Measurements from ENCODE around the gene ECT2.
A peak's percentile ranks its signal among the peaks of the same experiment; 100 is the strongest.
"Not testable (repeated sequence)": the region's sequence is repeated elsewhere in the genome, so short reads cannot be mapped to it uniquely, and the experiment has no call there.

The ECT2 gene, protein sequence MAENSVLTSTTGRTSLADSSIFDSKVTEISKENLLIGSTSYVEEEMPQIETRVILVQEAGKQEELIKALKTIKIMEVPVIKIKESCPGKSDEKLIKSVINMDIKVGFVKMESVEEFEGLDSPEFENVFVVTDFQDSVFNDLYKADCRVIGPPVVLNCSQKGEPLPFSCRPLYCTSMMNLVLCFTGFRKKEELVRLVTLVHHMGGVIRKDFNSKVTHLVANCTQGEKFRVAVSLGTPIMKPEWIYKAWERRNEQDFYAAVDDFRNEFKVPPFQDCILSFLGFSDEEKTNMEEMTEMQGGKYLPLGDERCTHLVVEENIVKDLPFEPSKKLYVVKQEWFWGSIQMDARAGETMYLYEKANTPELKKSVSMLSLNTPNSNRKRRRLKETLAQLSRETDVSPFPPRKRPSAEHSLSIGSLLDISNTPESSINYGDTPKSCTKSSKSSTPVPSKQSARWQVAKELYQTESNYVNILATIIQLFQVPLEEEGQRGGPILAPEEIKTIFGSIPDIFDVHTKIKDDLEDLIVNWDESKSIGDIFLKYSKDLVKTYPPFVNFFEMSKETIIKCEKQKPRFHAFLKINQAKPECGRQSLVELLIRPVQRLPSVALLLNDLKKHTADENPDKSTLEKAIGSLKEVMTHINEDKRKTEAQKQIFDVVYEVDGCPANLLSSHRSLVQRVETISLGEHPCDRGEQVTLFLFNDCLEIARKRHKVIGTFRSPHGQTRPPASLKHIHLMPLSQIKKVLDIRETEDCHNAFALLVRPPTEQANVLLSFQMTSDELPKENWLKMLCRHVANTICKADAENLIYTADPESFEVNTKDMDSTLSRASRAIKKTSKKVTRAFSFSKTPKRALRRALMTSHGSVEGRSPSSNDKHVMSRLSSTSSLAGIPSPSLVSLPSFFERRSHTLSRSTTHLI

DNA sequence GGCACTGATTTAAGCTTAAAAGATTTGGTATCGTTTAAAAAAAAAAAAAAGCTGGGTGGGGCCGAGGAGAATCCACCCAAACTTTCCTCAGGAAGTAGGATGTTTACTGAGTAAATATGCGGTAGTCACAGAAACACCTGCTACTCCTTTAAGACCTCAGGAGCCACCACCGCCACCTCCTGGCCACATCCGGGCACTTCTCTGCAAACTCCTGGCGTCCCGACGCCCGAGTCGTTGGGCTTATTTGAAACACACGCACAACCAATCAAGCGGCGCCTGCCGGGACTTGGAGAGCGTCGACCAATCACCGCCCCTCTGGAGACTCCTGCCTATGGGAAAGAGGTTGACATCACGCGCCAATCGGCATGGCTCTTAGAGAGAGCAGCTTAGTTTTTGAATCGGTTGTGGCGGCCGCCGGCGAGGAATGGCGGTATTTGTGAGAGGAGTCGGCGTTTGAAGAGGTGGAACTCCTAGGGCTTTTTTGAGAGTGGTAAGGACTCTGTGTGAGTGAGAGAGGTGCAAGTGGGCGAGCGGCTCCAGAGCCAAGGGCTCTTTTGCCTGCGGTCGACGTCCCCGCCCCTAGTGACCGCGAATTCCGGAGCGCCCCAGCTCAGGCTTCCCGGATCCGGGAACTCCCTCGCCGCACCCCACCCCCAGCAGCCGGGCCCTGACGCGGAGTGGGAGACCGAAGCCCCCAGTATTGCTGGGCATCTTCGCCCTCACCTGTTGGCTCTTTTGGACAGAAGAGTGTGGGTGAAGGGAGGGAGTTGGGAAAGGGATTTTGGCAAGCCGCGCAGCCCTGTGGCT is at the start of gene ECT2:
Gene ECT2, plus strand, starts transcription at position 359 of the 807 bp plus-strand sequence. CDS start 3,805 bp downstream, outside the sequence.
- peak; percentile 94 to 96 for DNase-seq (ENCODE audit: low read depth in 2 of 2)

DNA sequence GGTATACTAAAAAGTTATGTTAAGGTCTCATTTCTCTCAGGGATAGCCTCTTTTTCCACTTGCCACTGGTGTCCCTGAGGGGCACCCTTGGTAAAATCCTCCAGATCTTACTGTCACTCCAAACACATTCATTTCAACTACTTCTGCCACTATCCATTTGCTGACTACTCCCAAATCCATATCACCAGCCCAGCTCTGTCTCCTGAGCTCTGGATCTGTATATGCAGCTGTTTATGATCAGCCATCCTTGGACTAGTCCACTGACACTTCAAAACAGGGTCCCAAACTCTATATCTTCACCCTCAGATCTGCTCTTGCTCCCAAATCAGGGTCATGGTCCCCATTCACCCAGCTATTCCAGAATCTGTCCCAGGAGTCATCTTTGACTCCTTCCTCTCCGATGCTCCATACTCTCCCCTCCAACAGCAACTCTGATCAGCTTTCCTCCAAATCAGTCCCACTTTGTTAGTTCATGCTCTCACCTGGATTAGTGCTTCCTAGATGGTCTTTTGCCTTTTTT is 49.5 kb upstream of the ECT2 start:
- no peak for DNase-seq (ENCODE audit: low read depth in 2 of 2)

DNA sequence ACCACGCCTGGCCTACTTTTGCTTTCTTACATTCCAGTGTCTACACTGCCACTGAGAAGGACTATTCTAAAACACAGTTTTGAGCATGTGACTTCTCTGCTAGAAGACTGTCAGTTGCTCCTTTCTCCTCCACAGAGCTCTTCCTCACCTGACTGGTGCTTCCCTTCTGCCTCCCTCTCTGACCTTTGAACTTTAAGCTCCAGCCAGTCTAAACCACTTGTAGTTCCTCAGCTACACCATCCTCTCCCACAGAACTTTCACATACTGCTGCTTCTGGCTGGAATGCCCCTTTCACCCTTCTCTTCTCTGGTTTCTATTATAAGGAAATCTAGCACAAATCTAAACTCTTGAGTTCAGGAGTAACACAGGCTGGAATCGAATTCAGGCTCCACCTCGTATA is 48.8 kb upstream of the ECT2 start:
- no peak for DNase-seq (ENCODE audit: low read depth in 2 of 2)

DNA sequence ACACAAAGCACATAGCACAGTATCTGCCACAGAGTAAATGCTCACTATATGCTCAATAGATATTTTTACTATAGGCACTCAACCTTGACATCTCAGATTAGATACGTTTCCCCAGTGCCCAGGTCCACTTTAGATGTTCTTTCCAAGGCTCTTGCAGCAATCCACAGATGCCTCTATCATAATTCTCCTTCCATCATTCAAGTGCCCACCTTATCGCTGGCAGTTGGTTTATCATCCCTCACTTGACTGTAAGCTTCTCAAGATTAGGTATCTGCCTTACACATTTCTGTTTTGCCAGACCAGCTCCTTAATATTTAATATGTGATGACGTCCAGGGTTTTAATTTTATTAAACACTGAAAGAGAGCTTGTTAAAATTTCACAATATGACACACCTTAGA is 48.3 kb upstream of the ECT2 start:
- no peak for DNase-seq (ENCODE audit: low read depth in 2 of 2)

DNA sequence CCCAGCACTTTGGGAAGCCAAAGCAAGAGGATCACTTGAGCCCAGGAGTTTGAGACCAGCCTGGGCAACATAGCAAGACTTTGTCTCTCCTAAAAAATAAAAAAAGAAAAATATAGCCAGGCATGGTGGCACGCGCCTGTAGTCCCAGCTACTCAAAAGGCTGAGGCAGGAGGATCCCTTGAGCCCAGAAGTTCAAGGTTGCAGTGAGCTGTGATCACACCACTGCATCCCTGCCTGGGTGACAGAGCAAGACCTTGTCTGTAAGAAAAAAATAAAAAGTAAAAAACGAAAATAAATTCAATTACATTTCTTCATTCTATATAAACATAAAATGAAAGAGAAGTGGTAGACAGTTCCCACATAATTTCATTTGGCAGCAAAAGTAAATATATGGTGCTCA is 47.8 kb upstream of the ECT2 start:
- not testable (repeated sequence) for DNase-seq (ENCODE audit: low read depth in 2 of 2)

DNA sequence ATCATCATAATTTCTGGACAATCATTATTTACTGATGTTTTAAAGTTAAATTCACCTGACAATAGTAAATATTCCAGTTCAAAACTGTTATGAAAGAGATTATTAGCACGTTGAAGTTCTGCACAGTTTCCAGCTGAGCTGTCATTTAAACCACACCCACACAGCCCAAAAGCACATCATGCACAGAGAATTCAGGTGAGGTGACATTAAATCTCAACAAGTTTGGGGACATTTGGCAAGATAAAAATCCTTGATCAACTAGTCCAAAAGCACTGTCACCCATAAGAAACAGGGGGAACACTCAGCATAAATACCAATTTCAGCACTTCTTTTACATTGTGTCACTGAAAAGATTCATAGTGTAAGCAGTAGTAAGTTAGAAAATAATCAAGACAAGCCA is 46.5 kb upstream of the ECT2 start:
- no peak for DNase-seq (ENCODE audit: low read depth in 2 of 2)

DNA sequence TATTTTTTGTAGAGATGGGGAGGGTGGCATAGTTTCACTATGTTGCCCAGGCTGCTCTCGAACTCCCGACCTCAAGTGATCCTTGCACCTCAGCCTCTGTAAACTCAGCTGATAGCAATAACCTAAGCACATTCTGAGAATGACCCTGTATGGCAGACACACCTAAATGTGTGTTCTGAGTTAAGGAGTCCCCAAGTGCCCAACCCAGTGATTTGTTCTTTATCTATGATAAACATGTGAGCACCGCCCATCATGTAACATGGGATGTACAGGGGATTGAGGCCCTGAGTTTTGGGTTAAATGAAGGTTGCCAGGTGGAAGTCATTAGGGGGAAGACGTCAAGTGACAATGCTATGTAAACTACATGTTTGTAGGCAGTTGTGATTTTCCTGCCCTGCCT is 45.4 kb upstream of the ECT2 start:
- no peak for DNase-seq (ENCODE audit: low read depth in 2 of 2)

DNA sequence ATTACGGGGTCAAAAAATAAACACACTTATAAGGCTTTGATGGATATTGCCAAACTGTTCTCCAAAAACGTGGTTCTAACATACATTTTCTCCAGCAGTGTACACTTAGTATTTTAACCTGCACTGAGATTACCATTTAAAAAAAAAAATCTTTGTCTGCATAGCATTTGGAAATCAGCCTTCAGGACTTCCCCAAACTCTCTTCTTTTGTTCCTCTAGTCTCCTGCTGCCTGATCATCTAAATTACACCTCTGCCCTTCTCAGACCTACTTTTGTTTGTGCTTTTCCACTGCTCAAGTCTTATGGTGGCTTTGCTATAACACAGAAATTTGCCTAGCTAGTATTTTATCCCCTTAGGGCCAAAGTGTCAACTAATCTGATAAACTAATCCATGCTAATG is 43.5 kb upstream of the ECT2 start:
- DNase-seq (ENCODE audit: low read depth in 2 of 2), result no peak

DNA sequence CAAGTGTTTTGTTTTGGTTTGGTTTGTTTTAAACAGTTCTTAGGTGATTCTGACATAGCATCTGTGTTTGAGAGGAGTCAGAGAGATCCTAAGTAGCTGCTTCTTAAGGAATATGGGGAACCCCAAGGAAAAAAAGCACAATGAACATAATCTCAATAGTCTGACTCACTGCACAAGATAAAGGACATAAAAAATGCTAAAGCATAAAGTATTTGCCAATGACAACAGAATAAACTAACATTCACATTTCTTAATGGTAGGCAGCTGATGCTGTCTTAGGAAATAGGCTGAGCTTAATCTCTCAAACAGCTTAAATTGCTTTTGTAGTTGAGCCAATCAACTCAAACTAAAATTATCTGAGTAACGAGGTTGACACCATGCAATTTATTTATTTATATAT is 42.6 kb upstream of the ECT2 start:
- DNase-seq (ENCODE audit: low read depth in 2 of 2), result no peak

DNA sequence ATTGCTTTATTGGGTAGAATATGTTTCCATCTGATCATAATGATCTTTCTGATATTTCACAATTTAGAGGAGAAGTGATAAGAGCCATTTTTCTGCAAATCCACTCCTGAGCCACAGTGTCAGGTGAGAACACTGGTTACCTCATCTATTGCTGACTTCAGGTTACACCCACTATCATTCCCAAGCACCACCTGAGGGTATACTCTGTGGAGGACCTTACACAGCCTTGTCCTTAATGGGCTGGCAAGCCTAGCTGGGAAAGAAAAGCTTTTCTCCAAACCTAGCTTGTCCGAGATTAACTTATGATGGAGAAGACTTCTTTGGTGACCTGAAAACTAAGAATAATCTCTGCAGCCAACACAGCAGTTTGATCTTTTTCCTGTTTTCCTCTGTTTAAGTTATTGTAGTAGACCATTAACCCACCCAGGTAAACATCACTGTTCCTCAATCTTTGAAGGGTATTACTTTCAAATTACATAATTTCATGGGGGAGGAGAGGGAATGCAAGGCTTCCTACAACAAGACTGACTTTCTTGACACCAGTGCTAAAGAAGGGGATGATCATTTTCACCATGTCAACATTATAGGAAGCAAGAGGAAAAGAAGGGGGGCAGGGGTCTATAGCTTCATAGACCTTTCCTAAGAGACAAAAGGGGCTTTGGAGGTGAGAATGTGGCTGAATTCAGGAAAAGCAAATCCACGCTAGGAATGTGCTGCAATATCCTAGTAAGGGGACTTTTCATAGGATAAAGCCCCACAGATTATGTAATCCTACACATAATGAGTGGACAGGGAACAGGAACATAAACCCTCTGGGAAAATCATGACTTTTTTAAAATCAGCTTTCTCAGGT is 41.4 kb upstream of the ECT2 start:
- no peak for DNase-seq (ENCODE audit: low read depth in 2 of 2)

DNA sequence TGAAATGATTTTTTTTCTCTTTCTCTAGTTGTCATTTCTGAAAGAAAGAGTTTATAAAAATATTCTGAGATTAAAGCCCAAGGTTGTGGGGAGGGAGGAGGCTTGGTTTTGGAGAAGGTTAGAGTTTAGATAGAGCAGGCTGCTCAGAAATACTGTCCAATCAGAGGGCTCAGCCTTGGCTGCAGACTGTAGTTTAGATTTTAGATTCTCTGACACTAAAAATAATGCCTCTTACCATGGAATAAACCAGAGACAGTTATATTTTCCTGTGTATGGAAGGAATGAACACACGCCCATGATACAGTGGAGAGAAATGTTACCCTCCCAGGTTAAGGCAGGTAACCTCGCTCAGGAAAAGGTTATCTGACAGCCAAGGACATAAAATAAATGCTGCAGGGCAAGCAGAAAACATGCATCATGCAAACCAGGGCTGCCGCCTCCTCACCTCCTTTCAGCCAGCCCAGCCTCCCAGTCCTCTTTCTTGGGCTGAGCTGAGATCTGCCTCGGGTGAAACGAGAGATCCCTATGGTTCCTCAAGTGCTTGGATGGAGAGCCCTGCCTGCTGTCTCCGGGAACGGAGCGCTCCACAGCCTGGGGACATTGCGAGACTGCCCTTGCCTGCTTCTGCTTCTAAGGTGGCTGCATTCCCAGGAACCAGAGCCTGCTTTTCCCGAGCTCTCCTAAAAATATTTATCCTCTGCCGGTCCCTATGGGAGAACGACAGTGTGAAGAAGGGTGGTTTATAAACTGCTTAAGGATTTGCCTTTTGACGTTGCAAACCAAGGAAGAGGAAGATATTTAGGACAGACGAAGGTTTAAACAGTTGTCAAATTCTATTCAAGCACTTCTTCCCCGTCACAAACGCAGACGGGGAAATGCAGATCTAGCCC is 40.5 kb upstream of the ECT2 start:
- DNase-seq (ENCODE audit: low read depth in 2 of 2), result no peak

DNA sequence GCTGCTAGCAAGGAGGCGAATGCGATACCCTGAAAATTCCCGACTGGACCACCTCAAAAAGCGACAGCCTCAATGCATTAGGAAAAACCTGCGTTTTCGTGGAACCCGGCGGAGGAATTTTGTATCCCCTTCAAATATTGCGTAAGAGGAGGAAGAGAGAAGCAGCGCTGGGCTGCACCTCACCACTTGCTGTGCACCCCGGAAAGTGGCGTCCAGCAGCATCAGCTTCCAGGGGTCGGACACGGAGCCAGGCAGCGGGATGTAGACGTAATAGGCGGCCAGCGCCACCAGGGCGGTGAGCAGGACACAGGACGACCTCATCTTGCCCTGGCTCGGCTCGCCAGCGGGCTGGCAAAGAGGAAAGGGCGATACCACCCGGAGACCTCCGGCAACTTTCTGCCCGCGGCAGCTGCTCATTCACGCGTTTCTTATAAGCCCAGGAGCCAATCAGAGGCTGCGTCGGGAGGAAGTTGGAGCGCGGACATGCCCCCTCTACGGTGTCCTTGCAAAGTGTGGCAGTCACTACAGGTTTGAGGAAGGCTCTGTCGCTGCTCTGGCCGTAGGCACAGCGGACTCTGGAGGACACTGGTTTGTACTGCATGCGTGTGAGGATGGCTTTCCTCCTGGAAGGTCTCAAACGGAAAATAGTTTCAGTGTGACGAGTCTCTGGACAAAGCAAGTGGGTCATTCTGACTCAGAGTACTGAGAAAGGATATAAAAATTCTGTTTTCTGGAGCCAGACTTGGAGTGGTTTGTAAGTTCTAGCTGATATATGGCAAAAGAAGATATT is 39.7 kb upstream of the ECT2 start, which contains the start of gene NCEH1:
Gene NCEH1, minus strand, starts transcription at position 404 of the 790 bp plus-strand sequence. Its CDS starts 83 bp downstream, at position 321.
- DNase-seq (ENCODE audit: low read depth in 2 of 2), result peak; percentile 55 to 73

DNA sequence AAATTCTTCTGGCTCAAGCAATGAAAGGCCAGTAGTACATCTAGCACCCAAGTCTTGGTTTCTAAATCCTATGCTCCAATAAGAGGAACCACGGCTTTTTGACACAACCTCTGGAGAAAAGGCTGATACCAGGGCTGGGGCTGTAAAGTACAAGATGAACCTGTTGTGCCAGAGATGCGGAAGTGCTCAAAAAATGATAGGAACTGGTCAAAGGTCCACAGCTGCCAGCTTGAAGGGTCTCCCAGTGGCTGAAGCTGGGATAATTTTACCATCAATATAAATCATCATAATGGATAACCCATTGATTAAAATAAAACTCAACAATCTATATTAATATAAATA is 39.1 kb upstream of the ECT2 start:
- DNase-seq (ENCODE audit: low read depth in 2 of 2), result no peak

DNA sequence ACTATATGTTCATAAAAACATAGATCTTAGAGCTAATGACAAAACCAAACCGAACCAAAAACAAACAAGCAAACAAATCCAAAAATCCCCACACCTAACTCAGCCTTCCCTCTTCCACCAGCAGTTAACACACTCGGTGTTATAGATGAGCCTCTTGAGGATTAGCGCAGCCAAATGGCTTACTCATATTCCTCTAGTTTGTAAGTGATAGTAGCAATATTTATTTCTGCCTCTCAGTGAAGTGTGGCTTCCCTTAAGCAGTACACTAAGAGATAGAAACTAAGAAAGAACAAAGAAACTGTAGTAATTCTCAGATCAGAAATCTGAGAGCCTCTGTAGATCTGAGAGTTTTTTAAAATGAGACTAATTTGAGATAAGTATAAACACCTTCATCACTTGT is 37.2 kb upstream of the ECT2 start:
- no peak for DNase-seq (ENCODE audit: low read depth in 2 of 2)

DNA sequence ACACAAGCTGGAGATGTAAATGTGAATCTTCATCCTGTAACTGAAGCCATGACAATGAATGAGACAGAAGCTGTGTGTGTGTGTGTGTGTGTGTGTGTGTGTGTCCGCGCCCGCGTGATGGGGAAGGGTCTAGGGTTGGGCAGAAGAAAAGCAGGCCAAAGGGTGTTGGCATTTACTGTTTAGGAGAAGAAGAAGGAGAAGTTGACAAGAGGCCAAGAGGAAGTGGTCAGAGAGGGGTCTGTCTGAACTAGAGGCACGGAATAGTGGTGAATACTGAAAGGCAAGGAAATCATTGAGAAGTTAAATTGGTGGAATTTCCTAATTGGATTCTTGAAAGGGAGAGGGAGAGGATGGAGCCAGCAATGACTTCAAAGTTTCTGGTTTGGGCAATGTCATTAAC is 34.0 kb upstream of the ECT2 start:
- DNase-seq (ENCODE audit: low read depth in 2 of 2), result no peak

DNA sequence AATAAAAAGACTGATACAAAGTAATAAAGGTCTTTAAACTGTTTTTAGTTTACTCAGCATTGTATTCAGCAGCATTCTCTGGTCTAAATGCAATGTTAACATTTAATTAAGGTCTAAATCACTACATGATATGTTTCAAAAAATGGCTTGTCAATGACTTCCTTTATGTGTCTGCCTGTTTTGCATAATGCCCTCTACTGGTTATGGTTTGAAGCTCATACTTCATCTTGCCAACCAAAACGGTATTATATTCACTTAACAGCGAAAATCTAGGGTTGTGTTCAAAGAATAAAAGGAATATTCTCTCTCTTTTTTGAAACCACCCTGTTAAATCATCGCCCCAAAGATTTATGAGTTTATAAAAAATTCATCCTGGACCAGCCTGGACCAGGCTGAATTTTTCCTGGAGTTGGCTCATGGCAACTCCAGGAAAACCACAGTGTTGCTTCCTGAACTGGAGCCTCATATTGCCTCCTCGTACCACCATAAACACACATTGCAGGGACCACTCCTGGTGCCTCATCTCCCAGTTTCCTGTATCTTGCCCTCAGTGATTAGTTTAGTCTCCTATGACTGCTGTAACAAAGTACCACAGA is 32.9 kb upstream of the ECT2 start:
- no peak for DNase-seq (ENCODE audit: low read depth in 2 of 2)

DNA sequence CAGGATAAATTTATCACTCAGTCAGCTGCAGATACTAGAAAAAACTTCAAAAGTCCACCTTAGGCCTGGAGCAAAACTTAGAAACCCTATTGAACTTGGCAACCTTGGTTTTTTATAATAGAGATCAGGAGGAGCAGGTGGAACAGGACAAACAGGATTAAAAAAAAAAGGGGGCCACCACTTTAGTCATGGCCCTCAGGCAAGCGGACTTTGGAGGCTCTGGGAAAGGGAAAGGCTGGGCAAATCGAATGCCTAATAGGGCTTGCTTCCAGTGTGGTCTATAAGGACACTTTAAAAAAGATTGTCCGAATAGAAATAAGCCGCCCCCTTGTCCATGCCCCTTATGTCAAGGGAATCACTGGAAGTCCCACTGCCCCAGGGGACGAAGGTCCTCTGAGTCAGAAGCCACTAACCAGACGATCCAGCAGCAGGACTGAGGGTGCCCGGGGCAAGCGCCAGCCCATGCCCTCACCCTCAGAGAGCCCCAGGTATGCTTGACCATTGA is 27.9 kb upstream of the ECT2 start:
- not testable (repeated sequence) for DNase-seq (ENCODE audit: low read depth in 2 of 2)

DNA sequence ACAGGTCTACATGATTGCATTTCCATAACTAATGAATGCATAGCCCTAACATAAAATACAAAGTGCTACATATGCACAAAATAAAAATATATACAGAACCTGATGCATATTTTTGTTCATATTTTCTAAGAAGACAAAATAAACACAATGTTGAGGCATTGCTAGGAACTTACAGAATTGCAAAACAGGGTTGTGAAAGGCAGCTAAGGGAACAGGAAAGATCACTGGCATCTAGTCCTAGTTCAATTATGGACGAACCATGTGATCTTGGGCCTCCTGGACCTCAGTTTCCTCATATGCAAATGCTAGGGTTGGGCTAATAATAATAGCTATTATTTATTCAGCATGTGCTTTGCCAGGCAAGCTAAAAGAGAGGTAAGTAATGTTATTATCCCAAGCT is 24.1 kb upstream of the ECT2 start:
- no peak for DNase-seq (ENCODE audit: low read depth in 2 of 2)

Data from stimulated activated CD4-positive, alpha-beta T cell treated with anti-CD3 and anti-CD28 coated beads, Interleukin-12 subunit alpha, Interleukin-12 subunit beta, amount 100 ng/mL, for 24 hours (primary cell).